ENCODE results near the gene SAT1.

DNA sequence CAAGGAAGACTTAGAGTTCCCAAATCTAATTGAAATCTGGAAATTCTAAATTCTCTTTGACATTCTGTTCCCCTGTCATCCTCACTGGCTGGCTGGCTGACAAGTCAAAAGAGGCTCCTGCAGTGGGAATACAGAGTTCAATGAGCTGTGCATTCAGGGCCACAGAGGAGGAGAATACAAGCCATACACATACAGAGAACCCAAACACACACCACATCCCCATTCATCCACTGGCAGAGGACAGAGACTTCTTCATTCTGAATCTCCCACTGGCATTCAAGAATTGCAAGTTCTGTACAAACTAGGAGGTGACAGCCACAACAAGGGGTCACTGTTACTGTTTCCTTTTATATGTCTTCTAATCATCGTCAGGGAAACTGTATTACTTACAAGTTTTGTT is 49.7 kb downstream of the SAT1 start:
- TF ChIP-seq, protein P1, sequence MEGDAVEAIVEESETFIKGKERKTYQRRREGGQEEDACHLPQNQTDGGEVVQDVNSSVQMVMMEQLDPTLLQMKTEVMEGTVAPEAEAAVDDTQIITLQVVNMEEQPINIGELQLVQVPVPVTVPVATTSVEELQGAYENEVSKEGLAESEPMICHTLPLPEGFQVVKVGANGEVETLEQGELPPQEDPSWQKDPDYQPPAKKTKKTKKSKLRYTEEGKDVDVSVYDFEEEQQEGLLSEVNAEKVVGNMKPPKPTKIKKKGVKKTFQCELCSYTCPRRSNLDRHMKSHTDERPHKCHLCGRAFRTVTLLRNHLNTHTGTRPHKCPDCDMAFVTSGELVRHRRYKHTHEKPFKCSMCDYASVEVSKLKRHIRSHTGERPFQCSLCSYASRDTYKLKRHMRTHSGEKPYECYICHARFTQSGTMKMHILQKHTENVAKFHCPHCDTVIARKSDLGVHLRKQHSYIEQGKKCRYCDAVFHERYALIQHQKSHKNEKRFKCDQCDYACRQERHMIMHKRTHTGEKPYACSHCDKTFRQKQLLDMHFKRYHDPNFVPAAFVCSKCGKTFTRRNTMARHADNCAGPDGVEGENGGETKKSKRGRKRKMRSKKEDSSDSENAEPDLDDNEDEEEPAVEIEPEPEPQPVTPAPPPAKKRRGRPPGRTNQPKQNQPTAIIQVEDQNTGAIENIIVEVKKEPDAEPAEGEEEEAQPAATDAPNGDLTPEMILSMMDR (optimal IDR thresholded peaks at IDR 0.05 in 1 of 3, IDR thresholded peaks at IDR 0.05 in 1 of 3, conservative IDR thresholded peaks at IDR 0.05 in 1 of 3; ENCODE audit: extremely low read depth in 1 of 3, insufficient read depth in 2 of 3, low read length in 3 of 3) = no peak
- no peak for TF ChIP-seq EZH2 (IDR thresholded peaks at IDR 0.05; ENCODE audit: low read length)

Data from keratinocyte (primary cell).